HepG2 (cell line): ENCODE data around the gene KIAA1755. TPM values are rescaled to one million over a fixed set of nuclear protein-coding genes. Genes with fewer than 3 reads are reported as not detected.
A peak's percentile ranks its signal among the peaks of the same experiment; 100 is the strongest.

ENCODE experiments used
- AGO1 ChIP-seq: fragments of 200-400 bp; formaldehyde crosslinking; IDR thresholded peaks from 2 replicates; pipeline ENCODE4 v1.6.1; 2017; ENCODE audit warnings: mild to moderate bottlenecking, low read depth, low read length, moderate library complexity; ENCODE audit not compliant: poor library complexity, severe bottlenecking
- AKAP8 ChIP-seq: sonication (generic); formaldehyde crosslinking; IDR thresholded peaks from 2 replicates; pipeline ENCODE4 v1.5.1; 2020; ENCODE audit warnings: mild to moderate bottlenecking, missing genetic modification reagents
- EZH2 ChIP-seq: conservative IDR thresholded peaks from 2 replicates; pipeline ENCODE4 v1.6.1; 2012; ENCODE audit warnings: mild to moderate bottlenecking, low read depth, low read length, moderate library complexity
- HNRNPLL ChIP-seq: fragments of 200-400 bp; formaldehyde crosslinking; IDR thresholded peaks from 2 replicates; pipeline ENCODE4 v1.6.1; 2017; ENCODE audit warnings: mild to moderate bottlenecking, low read depth, low read length; ENCODE audit not compliant: poor library complexity, severe bottlenecking
- KDM1A ChIP-seq: IDR thresholded peaks from 2 replicates; pipeline ENCODE4 v1.6.1; 2016; ENCODE audit warnings: missing compliant biosample characterization
- RBM39 ChIP-seq: fragments of 200-400 bp; formaldehyde crosslinking; IDR thresholded peaks from one replicate; pipeline ENCODE4 v1.6.1; 2018; ENCODE audit warnings: antibody characterized with exemption, mild to moderate bottlenecking, low read depth, low read length; ENCODE audit not compliant: poor library complexity, severe bottlenecking
- RFXAP ChIP-seq: sonication (generic); formaldehyde crosslinking; IDR thresholded peaks from 2 replicates; pipeline ENCODE4 v1.4.0; 2020; ENCODE audit warnings: missing genetic modification reagents, borderline replicate concordance
- SKI ChIP-seq: fragments of 450-650 bp; IDR thresholded peaks from one replicate; pipeline ENCODE4 v1.6.1; 2018; ENCODE audit warnings: mild to moderate bottlenecking; ENCODE audit not compliant: partially characterized antibody
- TBX2 ChIP-seq: sonication (generic); formaldehyde crosslinking; IDR thresholded peaks from 2 replicates; pipeline ENCODE4 v1.5.0; 2020; ENCODE audit warnings: missing genetic modification reagents, mild to moderate bottlenecking, borderline replicate concordance
- ZC3H4 ChIP-seq: sonication (generic); formaldehyde crosslinking; IDR thresholded peaks from 2 replicates; pipeline ENCODE4 v1.4.0; 2020; ENCODE audit warnings: missing genetic modification reagents, borderline replicate concordance
- ZFY ChIP-seq: sonication (generic); formaldehyde crosslinking; IDR thresholded peaks from 2 replicates; pipeline ENCODE4 v1.4.0; 2020; ENCODE audit warnings: missing genetic modification reagents
- ZMAT3 ChIP-seq: sonication (generic); formaldehyde crosslinking; conservative IDR thresholded peaks from 2 replicates; pipeline ENCODE4 v1.7.0; 2021; ENCODE audit warnings: missing genetic modification reagents
- ZMYM2 ChIP-seq: sonication (generic); formaldehyde crosslinking; IDR thresholded peaks from 2 replicates; pipeline ENCODE4 v1.8.0; 2022; ENCODE audit warnings: mild to moderate bottlenecking, missing genetic modification reagents
- ZNF138 ChIP-seq: sonication (generic); formaldehyde crosslinking; IDR thresholded peaks from 2 replicates; pipeline ENCODE4 v1.5.0; 2020; ENCODE audit warnings: mild to moderate bottlenecking, low read depth, missing genetic modification reagents
- ZNF44 ChIP-seq: sonication (generic); formaldehyde crosslinking; IDR thresholded peaks from 2 replicates; pipeline ENCODE4 v1.5.1; 2020; ENCODE audit warnings: mild to moderate bottlenecking, missing genetic modification reagents
- ZNF552 ChIP-seq: sonication (generic); formaldehyde crosslinking; IDR thresholded peaks from 2 replicates; pipeline ENCODE4 v1.9.0; 2022; ENCODE audit warnings: missing genetic modification reagents, mild to moderate bottlenecking, borderline replicate concordance
- ZNF629 ChIP-seq: sonication (generic); formaldehyde crosslinking; conservative IDR thresholded peaks from 2 replicates; pipeline ENCODE4 v1.5.0; 2020; ENCODE audit warnings: missing genetic modification reagents
- ZNF891 ChIP-seq: sonication (generic); formaldehyde crosslinking; IDR thresholded peaks from 2 replicates; pipeline ENCODE4 v1.5.0; 2020; ENCODE audit warnings: mild to moderate bottlenecking, missing genetic modification reagents
- polyA plus RNA-seq, 8 experiments: library from polyadenylated mRNA; depleted of rRNA in 3 of 8; stranded (reverse) in 7 of 8; unstranded in 1 of 8; fragments of >200 nt; fragmentation: Illumina TruSeq in 4 of 8; extraction: Trizol in 4 of 8; gene quantifications; 2 replicates each; pipeline versions ENCODE4 v1.2.1 to v1.2.3, GENCODE V29; 2011 to 2016; ENCODE audit warnings: low read depth in 4 of 8, missing spikeins in 1 of 8, mixed read lengths in 1 of 8; ENCODE audit not compliant: insufficient read depth in 1 of 8
- total RNA-seq, 5 experiments: library from RNA; depleted of rRNA; stranded (reverse); fragments of >200 nt; fragmentation: Illumina TruSeq; extraction: Trizol; gene quantifications; 2 replicates each; pipeline ENCODE4 v1.2.3, GENCODE V29; 2016; ENCODE audit warnings: low read depth in 1 of 5
- TF ChIP-seq, protein P1 (sequence below): sonication (generic); formaldehyde crosslinking; IDR thresholded peaks from 2 replicates; pipeline ENCODE4 v1.8.1; 2022; ENCODE audit warnings: low read depth, mild to moderate bottlenecking, missing genetic modification reagents
- TF ChIP-seq, protein P2 (sequence below): sonication (generic); formaldehyde crosslinking; IDR thresholded peaks from 2 replicates; pipeline ENCODE4 v1.5.0; 2020; ENCODE audit warnings: missing genetic modification reagents, mild to moderate bottlenecking, borderline replicate concordance
- TF ChIP-seq, protein P3 (sequence below): IDR thresholded peaks from 2 replicates; pipeline ENCODE4 v1.6.1; 2016; ENCODE audit warnings: low read depth, borderline replicate concordance
- TF ChIP-seq, protein P4 (sequence below): sonication (generic); formaldehyde crosslinking; IDR thresholded peaks from 2 replicates; pipeline ENCODE4 v1.5.1; 2020; ENCODE audit warnings: missing genetic modification reagents, mild to moderate bottlenecking, borderline replicate concordance
- TF ChIP-seq, protein P5 (sequence below): sonication (generic); formaldehyde crosslinking; conservative IDR thresholded peaks from 2 replicates; pipeline ENCODE4 v1.8.0; 2022; ENCODE audit warnings: low read depth, missing genetic modification reagents

Gene KIAA1755
- total and polyA plus RNA-seq, 2 of the 13 experiments (the other 11 are each of a cell fraction or from before 2014, with no cell fraction given), result 0.04 TPM; not detected in 1

DNA sequence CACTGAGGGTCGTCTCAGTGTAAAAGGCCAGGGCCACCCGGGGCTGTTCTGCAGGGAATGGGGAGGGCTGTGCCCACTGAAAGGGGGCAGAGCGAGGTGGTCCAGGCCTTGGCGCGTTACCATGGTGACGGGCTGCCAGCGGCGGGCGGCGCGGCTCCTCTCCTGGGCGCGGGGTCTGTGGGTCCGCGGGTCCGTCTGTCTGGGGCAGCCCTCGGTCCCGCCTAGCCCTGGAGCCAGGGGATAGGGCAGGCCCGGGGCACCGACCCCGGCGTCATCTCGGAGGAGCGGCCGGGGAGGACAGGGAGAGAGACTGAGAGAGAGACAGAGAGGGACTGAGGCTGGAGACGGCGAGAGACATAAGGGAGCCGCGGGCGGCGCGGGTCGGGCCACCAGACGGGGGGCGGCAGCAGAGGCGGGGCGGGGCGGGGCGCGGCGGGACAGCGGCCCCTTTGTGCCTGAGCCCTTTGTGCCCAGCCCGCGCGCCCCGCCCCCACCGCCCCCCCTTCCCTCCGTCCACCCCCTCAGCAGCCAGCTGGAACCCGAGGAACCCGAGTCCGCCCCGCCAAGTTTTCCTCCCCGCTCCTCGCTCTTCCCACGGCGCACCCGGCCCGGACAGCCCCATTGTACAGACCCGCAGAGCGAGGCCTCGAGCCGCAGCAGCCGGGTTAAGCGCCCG, at the start of gene KIAA1755 (continued):
- TF ChIP-seq RFXAP (no peak), ZC3H4 (CRISPR knock-in tag) (no peak), ZNF44 (CRISPR knock-in tag) (no peak), ZMYM2 (CRISPR knock-in tag) (0 out of 2 replicates have a peak, but pooled peaks have one; percentile 30), ZMAT3 (CRISPR knock-in tag) (no peak), EZH2 (no peak), ZNF629 (peak; percentile 96), KDM1A (CRISPR knock-in tag) (peak; percentile 86; the same call in 1 of the 2 replicates), ZNF552 (CRISPR knock-in tag) (no peak), ZFY (CRISPR knock-in tag) (no peak), HNRNPLL (peak; percentile 42), ZNF138 (CRISPR knock-in tag) (0 out of 2 replicates have a peak, but pooled peaks have one; percentile 58), AGO1 (peak; percentile 57), ZNF891 (CRISPR knock-in tag) (0 out of 2 replicates have a peak, but pooled peaks have one; percentile 64), RBM39 (peak; percentile 43), SKI (no peak), AKAP8 (CRISPR knock-in tag) (no peak), TBX2 (0 out of 2 replicates have a peak, but pooled peaks have one; percentile 17)
- TF ChIP-seq, protein P1, sequence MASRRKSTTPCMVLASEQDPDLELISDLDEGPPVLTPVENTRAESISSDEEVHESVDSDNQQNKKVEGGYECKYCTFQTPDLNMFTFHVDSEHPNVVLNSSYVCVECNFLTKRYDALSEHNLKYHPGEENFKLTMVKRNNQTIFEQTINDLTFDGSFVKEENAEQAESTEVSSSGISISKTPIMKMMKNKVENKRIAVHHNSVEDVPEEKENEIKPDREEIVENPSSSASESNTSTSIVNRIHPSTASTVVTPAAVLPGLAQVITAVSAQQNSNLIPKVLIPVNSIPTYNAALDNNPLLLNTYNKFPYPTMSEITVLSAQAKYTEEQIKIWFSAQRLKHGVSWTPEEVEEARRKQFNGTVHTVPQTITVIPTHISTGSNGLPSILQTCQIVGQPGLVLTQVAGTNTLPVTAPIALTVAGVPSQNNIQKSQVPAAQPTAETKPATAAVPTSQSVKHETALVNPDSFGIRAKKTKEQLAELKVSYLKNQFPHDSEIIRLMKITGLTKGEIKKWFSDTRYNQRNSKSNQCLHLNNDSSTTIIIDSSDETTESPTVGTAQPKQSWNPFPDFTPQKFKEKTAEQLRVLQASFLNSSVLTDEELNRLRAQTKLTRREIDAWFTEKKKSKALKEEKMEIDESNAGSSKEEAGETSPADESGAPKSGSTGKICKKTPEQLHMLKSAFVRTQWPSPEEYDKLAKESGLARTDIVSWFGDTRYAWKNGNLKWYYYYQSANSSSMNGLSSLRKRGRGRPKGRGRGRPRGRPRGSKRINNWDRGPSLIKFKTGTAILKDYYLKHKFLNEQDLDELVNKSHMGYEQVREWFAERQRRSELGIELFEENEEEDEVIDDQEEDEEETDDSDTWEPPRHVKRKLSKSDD (CRISPR knock-in tag), result no peak
- TF ChIP-seq, protein P2, sequence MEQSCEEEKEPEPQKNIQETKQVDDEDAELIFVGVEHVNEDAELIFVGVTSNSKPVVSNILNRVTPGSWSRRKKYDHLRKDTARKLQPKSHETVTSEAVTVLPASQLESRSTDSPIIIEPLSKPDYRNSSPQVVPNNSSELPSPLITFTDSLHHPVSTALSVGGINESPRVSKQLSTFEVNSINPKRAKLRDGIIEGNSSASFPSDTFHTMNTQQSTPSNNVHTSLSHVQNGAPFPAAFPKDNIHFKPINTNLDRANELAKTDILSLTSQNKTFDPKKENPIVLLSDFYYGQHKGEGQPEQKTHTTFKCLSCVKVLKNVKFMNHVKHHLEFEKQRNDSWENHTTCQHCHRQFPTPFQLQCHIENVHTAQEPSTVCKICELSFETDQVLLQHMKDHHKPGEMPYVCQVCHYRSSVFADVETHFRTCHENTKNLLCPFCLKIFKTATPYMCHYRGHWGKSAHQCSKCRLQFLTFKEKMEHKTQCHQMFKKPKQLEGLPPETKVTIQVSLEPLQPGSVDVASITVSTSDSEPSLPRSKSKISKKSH, result peak; percentile 75; the same call in 1 of the 2 replicates
- TF ChIP-seq, protein P3, sequence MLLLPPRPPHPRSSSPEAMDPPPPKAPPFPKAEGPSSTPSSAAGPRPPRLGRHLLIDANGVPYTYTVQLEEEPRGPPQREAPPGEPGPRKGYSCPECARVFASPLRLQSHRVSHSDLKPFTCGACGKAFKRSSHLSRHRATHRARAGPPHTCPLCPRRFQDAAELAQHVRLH (CRISPR knock-in tag), result no peak
- TF ChIP-seq, protein P4, sequence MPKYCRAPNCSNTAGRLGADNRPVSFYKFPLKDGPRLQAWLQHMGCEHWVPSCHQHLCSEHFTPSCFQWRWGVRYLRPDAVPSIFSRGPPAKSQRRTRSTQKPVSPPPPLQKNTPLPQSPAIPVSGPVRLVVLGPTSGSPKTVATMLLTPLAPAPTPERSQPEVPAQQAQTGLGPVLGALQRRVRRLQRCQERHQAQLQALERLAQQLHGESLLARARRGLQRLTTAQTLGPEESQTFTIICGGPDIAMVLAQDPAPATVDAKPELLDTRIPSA (CRISPR knock-in tag), result no peak
- TF ChIP-seq, protein P5, sequence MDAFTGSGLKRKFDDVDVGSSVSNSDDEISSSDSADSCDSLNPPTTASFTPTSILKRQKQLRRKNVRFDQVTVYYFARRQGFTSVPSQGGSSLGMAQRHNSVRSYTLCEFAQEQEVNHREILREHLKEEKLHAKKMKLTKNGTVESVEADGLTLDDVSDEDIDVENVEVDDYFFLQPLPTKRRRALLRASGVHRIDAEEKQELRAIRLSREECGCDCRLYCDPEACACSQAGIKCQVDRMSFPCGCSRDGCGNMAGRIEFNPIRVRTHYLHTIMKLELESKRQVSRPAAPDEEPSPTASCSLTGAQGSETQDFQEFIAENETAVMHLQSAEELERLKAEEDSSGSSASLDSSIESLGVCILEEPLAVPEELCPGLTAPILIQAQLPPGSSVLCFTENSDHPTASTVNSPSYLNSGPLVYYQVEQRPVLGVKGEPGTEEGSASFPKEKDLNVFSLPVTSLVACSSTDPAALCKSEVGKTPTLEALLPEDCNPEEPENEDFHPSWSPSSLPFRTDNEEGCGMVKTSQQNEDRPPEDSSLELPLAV (CRISPR knock-in tag), result no peak
